Muscle layer of colon (tissue), 2 donors: ENCODE data around the gene LRRK1.

Experiments
- H3K27ac ChIP-seq: one replicate; pipeline ENCODE4 v1.7.0; 2013; ENCODE audit warnings: low read depth, mild to moderate bottlenecking, low read length, moderate library complexity
- H3K27me3 ChIP-seq, 2 donors: one replicate each; pipeline ENCODE4 v1.7.0; 2013; ENCODE audit warnings: low read length in 2 of 2, mild to moderate bottlenecking in 2 of 2; ENCODE audit not compliant: insufficient read depth in 2 of 2, control insufficient read depth in 1 of 2
- H3K36me3 ChIP-seq: one replicate; pipeline ENCODE4 v1.7.0; 2013; ENCODE audit warnings: mild to moderate bottlenecking, low read length; ENCODE audit not compliant: insufficient read depth
- H3K4me1 ChIP-seq: one replicate; pipeline ENCODE4 v1.7.0; 2013; ENCODE audit warnings: mild to moderate bottlenecking, low read length; ENCODE audit not compliant: insufficient read depth
- H3K4me3 ChIP-seq, 2 donors: one replicate each; pipeline ENCODE4 v1.7.0; 2013; ENCODE audit warnings: low read length in 2 of 2, low read depth in 1 of 2, mild to moderate bottlenecking in 1 of 2, moderate library complexity in 1 of 2
- H3K9ac ChIP-seq: one replicate; pipeline ENCODE4 v1.7.0; 2013; ENCODE audit warnings: low read length
- H3K9me3 ChIP-seq: one replicate; pipeline ENCODE4 v1.7.0; 2013; ENCODE audit warnings: mild to moderate bottlenecking, low read length
- donor health status: abdominal sarcoma.
- donor health status: Adenocarcinoma of cecum.

LRRK1 gene

GRCh38 chr15:101031213-101031612, 112.1 kb downstream of the LRRK1 start:
- Histone ChIP-seq H3K9ac (no peak overlapping the region), H3K36me3 (peaks cover 23% of the 10 kb centered on the region), H3K27me3 (no peaks in the 10 kb centered on the region), H3K27ac (no peak overlapping the region), H3K4me3 (no peak overlapping the region), H3K9me3 (no peaks in the 10 kb centered on the region), H3K4me1 (no peaks in the 10 kb centered on the region)

- Histone ChIP-seq H3K36me3 (peaks cover 12% of the 10 kb centered on the region), H3K9me3 (no peaks in the 10 kb centered on the region), H3K27ac (no peak overlapping the region), H3K4me1 (no peaks in the 10 kb centered on the region), H3K9ac (no peak overlapping the region), H3K27me3 (no peaks in the 10 kb centered on the region), H3K4me3 (no peak overlapping the region)
Observed at GRCh38 chr15:101033801-101034200, 114.6 kb downstream of the LRRK1 start.

GRCh38 chr15:101035611-101036010, 116.5 kb downstream of the LRRK1 start:
- Histone ChIP-seq H3K9ac (no peak overlapping the region), H3K27me3 (no peaks in the 10 kb centered on the region), H3K27ac (no peak overlapping the region), H3K36me3 (peaks cover 7% of the 10 kb centered on the region), H3K4me3 (no peak overlapping the region), H3K4me1 (no peaks in the 10 kb centered on the region), H3K9me3 (no peaks in the 10 kb centered on the region)

- Histone ChIP-seq H3K4me3 (no peak overlapping the region), H3K9me3 (no peaks in the 10 kb centered on the region), H3K36me3 (peaks cover 7% of the 10 kb centered on the region), H3K27ac (no peak overlapping the region), H3K4me1 (no peaks in the 10 kb centered on the region), H3K9ac (no peak overlapping the region), H3K27me3 (no peaks in the 10 kb centered on the region)
Observed at GRCh38 chr15:101036189-101036588, 117.0 kb downstream of the LRRK1 start.

DNA sequence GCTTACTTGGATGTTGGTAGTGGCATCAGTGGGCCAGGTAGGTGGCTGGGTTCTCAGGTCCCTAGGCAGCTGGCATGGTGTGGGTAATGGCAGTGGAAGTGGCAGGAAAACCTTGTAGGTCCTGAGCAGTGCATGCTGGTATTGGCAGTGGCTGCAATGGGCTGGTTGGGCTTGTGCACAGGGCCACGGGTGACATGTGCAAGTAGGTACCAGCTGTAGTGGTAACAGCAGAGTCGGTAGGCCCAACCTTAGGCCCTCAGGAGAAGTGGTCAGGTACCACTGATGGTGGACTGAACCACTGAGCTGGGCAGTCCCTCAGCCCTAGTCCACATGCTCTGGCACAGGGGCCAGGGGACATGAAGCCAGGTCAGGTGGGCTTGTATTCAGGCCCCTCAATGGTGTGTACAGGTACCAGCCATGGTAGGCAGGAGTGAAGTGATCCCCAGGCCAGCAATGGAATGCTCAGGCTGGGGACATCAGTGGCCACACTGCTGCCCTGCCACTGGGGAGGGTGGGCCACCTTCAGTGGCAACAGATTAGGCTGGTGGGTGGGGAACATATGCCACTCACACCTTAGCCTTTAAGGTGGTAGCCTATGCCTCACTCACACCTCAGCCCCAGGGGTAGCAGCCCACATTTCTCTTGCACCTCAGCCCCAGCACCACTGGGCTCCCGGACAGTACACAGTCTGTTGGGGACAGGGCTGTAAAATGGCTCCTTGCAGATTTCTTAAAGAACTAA, 118.1 kb downstream of the LRRK1 start:
- Histone ChIP-seq H3K27me3 (no peaks in the 10 kb centered on the region), H3K4me1 (no peaks in the 10 kb centered on the region), H3K27ac (no peak overlapping the region), H3K9ac (no peak overlapping the region), H3K36me3 (peaks cover 7% of the 10 kb centered on the region), H3K9me3 (no peaks in the 10 kb centered on the region), H3K4me3 (no peak overlapping the region)

DNA sequence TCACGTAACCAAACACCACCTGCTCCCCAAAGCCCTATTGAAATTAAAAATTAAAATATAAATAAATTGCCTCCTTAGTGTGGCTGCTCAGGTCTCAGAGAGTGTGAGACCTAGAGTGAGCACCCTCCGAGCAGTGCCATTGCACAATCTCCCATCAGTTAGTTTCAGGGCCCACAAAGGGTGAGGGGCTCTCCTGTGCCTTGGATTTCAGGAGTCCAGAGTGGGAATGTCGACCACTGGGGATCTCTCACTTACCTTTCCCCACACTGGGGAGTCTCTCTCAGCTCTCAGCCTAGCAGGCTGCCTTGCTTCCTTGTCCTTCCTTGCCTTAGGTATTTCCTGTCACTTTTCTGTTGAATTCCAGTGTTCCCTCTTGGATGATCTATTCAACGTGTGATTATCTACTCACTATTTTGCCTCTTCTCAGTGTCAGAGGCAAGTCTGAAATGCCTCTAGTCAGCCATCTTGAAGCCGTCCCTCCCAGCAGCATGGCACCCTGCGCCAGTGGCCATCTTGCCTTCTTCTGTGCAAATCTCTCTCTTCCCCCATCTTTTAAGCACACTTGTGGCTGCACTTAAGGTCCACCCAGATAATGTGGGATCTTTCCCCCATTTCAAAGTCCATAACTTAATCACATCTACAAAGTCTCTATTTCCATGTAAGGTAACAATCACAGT, 119.3 kb downstream of the LRRK1 start:
- Histone ChIP-seq H3K4me1 (no peaks in the 10 kb centered on the region), H3K27me3 (no peaks in the 10 kb centered on the region), H3K36me3 (peaks cover 5% of the 10 kb centered on the region), H3K9ac (no peak overlapping the region), H3K9me3 (no peaks in the 10 kb centered on the region), H3K4me3 (no peak overlapping the region), H3K27ac (no peak overlapping the region)

GRCh38 chr15:101039461-101039860, 120.3 kb downstream of the LRRK1 start:
- no peaks in the 10 kb centered on the region for H3K4me1 ChIP-seq
- H3K9me3 ChIP-seq, result no peaks in the 10 kb centered on the region
- H3K9ac ChIP-seq, result no peak overlapping the region
- H3K36me3 ChIP-seq, result peaks cover 9% of the 10 kb centered on the region
- H3K27me3 ChIP-seq, result no peaks in the 10 kb centered on the region
- H3K27ac ChIP-seq, result no peak overlapping the region
- no peak overlapping the region for H3K4me3 ChIP-seq

GRCh38 chr15:101042320-101042719, 123.2 kb downstream of the LRRK1 start:
- peaks cover 4% of the 10 kb centered on the region for H3K4me1 ChIP-seq
- no peaks in the 10 kb centered on the region for H3K9me3 ChIP-seq
- H3K27me3 ChIP-seq, result no peaks in the 10 kb centered on the region
- H3K9ac ChIP-seq, result no peak overlapping the region
- H3K4me3 ChIP-seq, result no peak overlapping the region
- peaks cover 9% of the 10 kb centered on the region for H3K36me3 ChIP-seq
- no peak overlapping the region for H3K27ac ChIP-seq

- Histone ChIP-seq H3K27me3 (no peaks in the 10 kb centered on the region), H3K9ac (no peak overlapping the region), H3K9me3 (no peaks in the 10 kb centered on the region), H3K4me1 (peaks cover 4% of the 10 kb centered on the region), H3K36me3 (peaks cover 9% of the 10 kb centered on the region), H3K27ac (no peak overlapping the region), H3K4me3 (no peak overlapping the region)
Observed at GRCh38 chr15:101043011-101043410, 123.9 kb downstream of the LRRK1 start.

DNA sequence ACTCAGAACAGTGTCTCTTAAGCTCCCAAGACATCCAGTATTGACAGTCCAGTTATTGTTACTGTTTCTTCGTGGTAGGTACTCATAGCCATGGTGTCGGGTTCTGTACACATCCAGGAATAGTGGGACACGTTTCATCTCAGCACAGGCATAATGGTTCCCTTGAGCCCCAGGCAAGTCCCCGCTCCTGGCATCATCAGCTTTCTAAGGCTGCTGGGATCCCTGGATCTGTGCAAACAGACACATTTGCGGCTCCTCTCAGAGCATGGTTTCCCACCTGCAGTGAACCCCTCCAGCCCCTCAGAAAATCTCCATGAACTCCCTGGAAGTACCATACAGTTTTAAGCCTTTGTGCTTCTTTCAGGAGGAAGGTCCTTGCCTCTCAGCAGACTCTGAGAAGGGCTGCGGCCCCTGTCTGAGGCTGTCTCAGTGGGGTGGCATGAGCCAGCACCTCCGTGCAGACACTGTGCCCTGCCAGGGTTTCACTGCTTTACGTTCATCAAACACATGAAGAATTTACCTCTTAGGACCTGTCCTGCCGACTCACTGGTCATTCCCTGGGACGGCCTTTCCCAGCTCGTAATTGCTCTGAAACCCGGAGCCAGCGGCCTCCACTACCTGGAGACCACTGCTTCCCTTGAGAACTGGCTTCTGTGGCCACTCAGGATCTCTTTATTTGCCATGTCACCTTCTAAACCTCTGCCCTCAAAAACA, 124.9 kb downstream of the LRRK1 start:
- H3K4me1 ChIP-seq, result peaks cover 4% of the 10 kb centered on the region
- no peak overlapping the region for H3K27ac ChIP-seq
- H3K9me3 ChIP-seq, result no peaks in the 10 kb centered on the region
- H3K4me3 ChIP-seq, result no peak overlapping the region
- H3K9ac ChIP-seq, result no peak overlapping the region
- peaks cover 9% of the 10 kb centered on the region for H3K36me3 ChIP-seq
- H3K27me3 ChIP-seq, result no peaks in the 10 kb centered on the region

- no peak overlapping the region for H3K9ac ChIP-seq
- no peak overlapping the region for H3K4me3 ChIP-seq
- H3K27me3 ChIP-seq, result no peaks in the 10 kb centered on the region
- no peak overlapping the region for H3K27ac ChIP-seq
- H3K9me3 ChIP-seq, result no peaks in the 10 kb centered on the region
- H3K4me1 ChIP-seq, result peaks cover 4% of the 10 kb centered on the region
- peaks cover 9% of the 10 kb centered on the region for H3K36me3 ChIP-seq
Observed at GRCh38 chr15:101044625-101045235, 125.6 kb downstream of the LRRK1 start.
